C4-2B (cell line): Measurements from ENCODE around the gene DNAH8.

Experiments used
- CTCF ChIP-seq: fragments of 450-650 bp; conservative IDR thresholded peaks from 2 replicates; pipeline ENCODE4 v1.5.1; 2017; ENCODE audit warnings: mild to moderate bottlenecking
- ZFX ChIP-seq: fragments of 450-650 bp; IDR thresholded peaks from 2 replicates; pipeline ENCODE4 v1.6.1; 2017

- TF ChIP-seq CTCF (no peak), ZFX (no peak)
Observed at GRCh38 chr6:38695933-38696332, 19.2 kb upstream of the DNAH8 start.
